GM19023 (cell line): Measurements from ENCODE around the gene ANKRD40.

ENCODE experiments used
- ATAC-seq: cut with Tn5 transposase; IDR thresholded peaks from one replicate; pipeline ENCODE4 v1.9.1; 2021; ENCODE audit warnings: mild to moderate bottlenecking, moderate library complexity; ENCODE audit not compliant: unreplicated experiment

ANKRD40 gene

DNA sequence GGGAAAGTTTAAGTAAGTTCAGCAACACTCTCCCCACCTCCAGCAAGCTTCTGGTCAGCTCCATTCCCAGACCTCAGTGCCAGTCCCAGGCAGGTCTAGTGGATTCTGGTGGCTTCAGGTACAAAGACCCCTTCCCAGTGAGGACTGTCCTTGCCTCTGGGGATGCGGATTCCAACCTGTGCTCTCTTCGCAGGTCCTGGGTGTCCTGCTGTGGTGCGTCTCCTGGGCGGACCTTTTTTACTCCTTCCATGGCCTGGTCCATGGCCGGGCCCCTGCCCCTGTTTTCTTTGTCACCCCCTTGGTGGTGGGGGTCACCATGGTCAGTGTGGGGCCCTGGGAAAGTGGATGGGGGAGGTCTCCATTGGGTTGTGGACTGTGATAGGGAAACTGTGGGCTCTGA, 51.2 kb downstream of the ANKRD40 start:
- ATAC-seq, result no peak

DNA sequence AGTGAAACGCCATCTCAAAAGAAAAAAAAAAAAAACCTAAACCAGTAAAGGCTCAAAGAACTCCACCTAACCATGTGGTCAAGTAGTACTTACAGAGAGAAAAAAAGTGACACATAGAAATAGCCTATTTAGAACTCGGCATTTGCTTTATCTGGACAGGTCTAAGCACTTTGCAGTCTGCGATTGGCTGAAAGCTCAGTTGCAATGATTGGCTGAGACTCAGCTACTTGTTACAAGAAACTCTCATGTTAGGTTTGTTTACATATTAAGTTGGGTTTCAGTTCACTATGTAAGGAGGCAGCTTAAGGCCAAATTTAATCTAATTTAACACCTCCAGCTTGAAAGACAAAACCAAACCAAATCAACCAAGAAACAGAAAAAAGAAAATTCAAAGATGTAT, 54.0 kb downstream of the ANKRD40 start:
- no peak for ATAC-seq

DNA sequence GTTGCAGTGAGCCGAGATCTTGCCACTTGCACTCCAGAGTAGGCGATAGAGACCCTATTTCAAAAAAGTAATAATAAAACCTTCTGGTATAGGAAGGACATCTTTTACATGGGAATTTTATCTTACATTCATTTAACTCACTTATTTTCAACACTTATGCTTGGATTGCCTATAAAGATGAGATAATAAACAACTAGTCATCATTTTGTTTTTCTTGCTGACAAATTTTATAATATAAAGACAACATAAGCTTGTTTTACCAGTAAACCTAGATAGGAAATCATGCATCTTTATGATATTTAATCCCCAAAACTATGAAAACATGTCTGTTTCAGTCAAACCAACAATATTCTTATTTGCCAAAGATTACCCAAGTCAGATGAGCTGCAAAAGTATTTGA, 56.1 kb downstream of the ANKRD40 start:
- no peak for ATAC-seq

DNA sequence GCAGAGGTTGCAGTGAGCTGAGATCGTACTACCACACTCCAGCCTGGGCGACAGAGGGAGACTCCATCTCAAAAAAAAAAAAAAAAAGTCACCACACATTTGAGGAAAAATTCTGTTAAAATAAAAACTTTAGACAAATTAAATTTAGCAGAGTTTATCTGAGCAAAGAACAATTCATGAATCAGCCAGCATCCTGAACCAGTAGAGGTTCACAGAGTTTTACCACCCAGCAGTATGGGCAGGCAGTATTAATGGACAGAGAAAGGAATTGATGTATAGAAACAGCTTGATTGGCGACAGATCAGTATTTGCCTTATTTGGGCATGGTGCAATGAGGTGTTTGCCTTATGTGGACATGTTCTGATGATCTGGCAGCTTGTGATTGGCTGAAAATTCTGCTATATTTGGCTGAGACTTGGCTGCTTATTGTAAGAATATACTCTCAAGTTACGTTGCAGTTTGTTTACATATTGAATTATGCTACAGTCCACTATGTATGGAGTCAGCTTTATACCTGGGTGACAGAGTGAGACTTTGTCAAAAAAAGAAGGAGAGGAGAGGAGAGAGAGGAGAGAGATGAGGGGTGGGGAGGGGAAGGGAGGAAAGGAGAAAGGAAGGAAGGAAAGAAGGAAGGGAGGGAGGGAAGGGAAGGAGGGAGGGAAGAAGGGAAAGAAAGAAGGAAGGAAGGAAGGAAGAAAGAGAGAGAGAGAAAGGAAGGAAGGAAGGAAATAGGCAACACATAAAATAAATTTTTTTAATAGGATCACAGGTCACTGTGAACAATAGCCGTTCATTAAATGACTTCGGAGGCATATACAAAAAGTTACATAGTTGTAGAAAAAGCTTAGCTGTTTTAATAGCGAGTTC, 58.4 kb downstream of the ANKRD40 start:
- ATAC-seq, result no peak

GRCh38 chr17:50647187-50647586, 60.5 kb downstream of the ANKRD40 start:
- no peak for ATAC-seq

- no peak for ATAC-seq
Observed at GRCh38 chr17:50645748-50646682, 61.7 kb downstream of the ANKRD40 start.
